Epithelial cell of prostate (primary cell): ENCODE measurements around the gene MED27.
A peak's percentile ranks its signal among the peaks of the same experiment; 100 is the strongest.

Experiments
- DNase-seq: peaks from one replicate; pipeline ENCODE4 v3.0.0-alpha.2; 2011; ENCODE audit warnings: low read depth, low spot score
- H3K27ac ChIP-seq: fragments of 450-650 bp; 2 replicates; pipeline ENCODE4 v1.5.1; 2017; ENCODE audit warnings: mild to moderate bottlenecking

The MED27 gene

GRCh38 chr9:132046456-132046855 is 33.2 kb downstream of the MED27 start:
- H3K27ac ChIP-seq: no peak overlapping the region
- DNase-seq: no peak

GRCh38 chr9:132044176-132044875 is 35.3 kb downstream of the MED27 start:
- DNase-seq: no peak
- H3K27ac ChIP-seq: no peak overlapping the region

GRCh38 chr9:132043708-132044107 is 36.0 kb downstream of the MED27 start:
- DNase-seq: no peak
- H3K27ac ChIP-seq: no peak overlapping the region

DNA sequence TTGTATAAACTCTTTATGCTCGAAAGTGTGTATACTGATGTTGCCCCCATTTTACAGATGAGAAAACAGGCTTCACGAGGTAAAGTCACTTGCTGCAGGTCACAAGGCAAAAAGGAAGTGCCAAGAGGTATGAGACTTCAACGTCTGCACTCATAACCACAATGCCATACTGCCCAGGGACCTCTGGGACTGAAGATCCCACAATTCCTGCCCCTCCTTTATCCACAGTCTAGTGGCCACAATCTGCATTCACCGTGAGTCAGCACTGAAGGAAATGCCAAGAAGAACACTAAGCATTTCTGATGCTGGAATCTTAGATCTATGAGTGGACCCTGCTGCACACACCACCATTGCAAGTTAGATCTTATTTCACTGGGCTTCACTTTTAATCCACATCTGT is 37.3 kb downstream of the MED27 start:
- peak overlapping the region; percentile 52 for H3K27ac ChIP-seq
- DNase-seq: no peak

DNA sequence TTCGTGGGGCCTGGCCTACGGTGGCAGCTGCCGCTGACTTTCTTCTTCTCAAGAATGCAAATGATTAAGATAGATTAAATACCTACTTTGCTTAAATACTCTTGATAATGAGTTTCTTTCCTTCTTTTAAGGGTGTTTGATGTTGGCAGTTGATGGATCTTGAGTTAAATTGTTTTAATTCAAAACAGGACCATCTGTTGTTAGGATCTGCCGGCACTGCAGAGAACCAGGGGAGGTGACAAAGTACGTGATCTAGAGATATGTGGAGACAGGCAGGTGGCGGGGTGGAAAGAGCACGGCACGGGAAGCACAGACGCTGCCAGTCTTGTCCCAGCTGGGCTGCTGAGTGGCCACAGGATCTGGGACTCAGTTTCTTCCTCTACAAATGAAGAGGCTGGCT is 37.9 kb downstream of the MED27 start:
- DNase-seq: no peak
- H3K27ac ChIP-seq: peak overlapping the region; percentile 52

GRCh38 chr9:132040808-132041207 is 38.9 kb downstream of the MED27 start:
- no peak for DNase-seq
- H3K27ac ChIP-seq: no peak overlapping the region

GRCh38 chr9:132040246-132040645 is 39.4 kb downstream of the MED27 start:
- DNase-seq: no peak
- H3K27ac ChIP-seq: no peak overlapping the region

- DNase-seq: no peak
- no peak overlapping the region for H3K27ac ChIP-seq
Measured at GRCh38 chr9:132039284-132039683, 40.4 kb downstream of the MED27 start.

DNA sequence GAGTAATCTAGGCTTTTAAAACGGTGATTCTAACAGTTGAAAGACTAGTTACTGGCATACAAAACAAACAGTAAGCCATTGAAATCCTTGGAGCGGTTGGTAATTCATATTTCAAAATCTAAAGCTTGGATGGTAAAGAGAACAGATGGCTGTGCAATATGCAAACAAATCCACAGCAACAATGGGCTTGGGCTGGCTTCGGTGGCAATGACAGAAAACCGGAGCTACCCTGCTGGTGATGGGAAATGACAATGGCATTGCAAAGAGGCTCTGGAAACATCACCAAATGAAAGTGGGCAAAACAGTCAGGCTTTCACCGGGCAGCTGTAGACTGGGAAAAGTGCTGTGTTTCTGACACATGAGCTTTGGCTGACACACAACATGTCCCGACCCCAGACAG is 42.2 kb downstream of the MED27 start:
- DNase-seq: no peak
- H3K27ac ChIP-seq: no peak overlapping the region

DNA sequence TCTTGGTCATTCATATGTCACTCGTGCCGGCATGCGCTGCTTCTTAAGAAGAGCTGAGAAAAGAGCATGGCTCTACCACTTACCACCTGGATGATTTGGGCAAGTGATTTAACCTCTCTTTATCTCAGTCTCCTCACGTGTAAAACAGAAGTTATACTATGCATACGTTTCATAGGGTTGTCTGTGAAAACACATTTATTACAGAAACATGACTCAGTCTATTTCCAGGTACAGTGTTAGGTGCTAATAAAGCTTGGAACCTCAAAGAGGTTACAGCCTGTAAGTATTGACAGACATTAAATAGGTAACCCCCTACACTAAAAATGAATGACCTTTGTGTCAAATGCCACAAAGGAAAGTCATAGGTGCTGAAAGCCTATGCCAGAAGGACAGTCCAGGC is 43.1 kb downstream of the MED27 start:
- no peak overlapping the region for H3K27ac ChIP-seq
- DNase-seq: no peak

DNA sequence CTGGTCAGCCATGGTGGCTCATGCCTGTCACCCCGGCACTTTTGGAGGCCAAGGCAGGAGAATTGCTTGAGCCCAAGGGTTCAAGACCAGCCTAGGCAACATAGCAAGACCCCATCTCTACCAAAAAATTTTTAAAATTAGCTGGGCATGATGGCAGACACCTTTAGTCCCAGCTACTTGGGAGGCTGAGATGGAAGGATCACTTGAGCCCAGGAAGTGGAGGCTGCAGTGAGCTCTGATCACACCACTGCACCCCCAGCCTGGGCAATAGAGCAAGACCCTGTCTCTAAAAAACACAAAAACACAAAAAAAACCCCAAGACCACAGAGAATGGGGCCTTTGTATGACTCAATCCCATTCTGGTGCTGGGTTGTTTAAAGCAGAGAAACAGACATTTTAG is 44.0 kb downstream of the MED27 start:
- no peak overlapping the region for H3K27ac ChIP-seq
- no peak for DNase-seq

DNA sequence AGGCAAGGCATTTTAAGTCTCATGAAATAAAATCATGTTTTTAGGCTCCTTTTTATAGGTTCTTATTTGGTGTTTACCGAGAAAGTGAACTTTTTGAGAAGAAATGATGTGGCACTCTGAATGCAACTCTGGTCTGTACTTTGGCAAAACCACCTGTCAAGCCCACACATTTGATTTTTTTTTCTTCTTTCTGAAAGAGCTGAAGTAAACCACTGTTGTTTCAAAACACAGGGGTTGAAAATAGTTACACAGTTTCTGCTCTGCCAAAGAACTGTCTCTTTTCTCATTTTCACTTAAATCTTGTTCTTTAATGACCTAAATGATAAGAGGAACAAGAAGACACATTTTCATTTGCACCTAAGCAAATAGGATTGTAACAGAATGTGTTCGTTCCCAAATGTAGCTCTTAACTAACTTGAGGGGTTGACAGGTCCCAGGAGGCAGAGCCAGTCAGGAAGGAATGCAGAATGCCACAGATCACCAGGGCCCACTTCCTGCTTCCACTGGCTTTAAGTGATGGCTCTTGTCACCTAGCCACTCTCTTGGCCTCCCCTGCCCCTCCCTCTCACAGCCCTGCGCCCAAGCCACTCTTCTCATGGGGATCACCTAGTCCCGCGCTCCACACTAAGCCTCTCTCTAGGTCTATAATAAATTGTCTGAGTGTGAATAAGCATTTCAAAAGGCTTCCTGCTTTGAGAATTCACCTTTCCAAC is 47.3 kb downstream of the MED27 start:
- H3K27ac ChIP-seq: no peak overlapping the region

DNA sequence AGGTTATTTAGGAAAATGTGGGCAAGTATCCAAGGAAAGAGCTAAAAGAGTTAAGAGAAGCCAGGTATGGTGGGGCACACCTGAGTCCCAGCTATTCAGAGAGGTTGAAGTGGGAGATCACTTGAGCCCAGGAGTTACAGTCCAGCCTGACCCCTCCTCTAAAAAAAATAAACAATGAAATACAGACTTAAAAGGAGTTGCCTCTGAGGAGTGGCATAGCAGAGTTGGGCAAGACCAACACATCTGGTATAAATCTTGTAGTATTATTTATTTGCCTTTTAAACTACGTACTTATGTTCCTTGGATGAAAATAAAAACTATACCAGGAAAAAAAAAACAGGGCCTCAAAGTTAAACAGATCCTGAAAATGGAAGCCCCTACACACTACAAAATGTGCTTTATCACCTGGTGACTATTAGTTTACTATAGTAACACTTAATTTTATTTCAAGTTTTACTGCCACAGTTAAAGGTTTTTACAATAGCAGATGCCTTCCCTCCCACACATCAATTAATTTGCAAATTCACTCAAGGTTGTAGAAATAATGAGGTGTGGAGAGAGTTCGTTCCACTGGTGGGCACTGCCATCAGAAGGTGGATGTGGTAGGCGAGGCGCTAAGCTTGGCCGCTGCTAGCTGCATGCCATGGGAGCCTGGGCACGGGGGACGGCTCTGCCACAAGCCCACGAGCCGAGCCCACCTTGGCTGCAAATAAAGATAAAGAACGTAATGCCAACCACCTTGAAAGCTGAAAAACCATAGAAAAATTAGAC is 48.0 kb downstream of the MED27 start:
- no peak overlapping the region for H3K27ac ChIP-seq
- no peak for DNase-seq

More for the DNA sequence above, 47.3 kb downstream of the MED27 start:
- DNase-seq: no peak

DNA sequence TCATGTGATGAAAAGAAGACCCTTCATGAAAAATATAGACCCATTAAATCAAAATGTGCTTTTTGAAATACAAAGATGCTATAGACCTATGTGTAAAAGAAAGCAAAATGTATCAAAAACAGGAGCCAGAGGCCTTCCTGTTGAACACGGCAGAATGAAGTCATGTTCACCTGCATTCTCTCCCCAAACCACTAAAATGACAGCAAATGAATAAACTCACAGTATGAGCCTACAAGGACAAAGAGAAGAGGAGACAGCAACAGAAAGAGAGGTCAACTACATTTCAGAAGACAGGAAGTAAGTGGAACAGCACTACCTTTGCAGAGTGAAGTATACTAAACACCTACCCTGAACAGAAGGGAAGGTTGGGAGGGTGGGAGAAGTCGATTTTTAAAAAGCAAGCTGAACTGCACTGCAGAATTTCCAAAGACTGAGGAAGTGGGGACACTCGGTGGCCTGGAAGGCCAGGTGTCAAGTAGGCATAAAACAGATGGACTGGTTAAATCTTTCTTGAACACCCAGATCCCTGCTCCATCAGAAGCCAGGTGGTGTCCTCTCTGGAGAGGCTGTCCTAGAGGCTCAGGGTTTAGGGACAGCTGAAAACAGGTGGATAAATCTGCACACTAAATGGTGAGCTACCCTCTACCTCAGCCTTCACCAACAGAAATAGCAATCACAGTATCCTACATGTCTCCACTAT is 48.9 kb downstream of the MED27 start:
- no peak overlapping the region for H3K27ac ChIP-seq
- no peak for DNase-seq

DNA sequence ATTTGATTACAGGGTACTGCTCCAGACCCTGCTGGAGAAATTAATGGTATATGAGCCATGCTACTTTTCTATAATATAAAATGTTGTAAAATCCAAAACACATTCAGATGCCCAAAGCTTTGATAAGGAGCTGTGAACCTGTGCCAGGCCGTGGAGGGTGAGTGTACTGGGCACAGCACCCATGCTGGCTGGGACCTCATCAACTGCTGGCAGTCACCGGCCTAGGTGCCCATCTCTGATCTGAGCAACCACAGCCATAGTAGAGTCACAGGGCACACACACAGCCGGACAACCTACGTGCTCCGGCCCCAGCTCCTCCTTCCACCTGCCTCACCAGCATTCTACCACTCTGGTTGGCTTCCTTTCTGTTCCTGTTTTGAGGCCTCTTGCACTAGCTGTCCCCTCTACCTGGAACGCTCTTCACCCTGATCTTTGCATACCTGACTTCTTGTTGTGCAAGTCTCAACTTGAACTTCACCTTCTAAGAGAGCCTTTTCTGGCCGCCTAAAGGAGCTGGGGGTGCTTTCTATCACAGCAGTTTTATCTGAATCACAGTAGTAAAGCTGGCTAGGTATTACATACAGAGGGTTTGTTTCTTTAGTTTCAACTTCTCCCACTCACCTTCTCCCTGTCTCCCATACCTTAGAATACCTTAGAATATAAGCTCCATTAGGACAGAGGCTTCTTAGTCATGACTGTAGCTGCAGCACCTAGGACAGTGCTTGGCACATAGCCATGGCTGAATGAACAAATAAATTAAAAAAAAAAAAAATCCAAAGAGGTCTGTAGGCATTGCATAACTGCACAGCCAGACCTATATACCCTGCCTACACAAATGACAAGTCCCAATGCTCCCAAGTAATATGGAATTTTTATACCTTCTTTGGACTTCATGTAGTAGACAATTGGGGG is 51.7 kb downstream of the MED27 start:
- DNase-seq: no peak
- H3K27ac ChIP-seq: peak overlapping the region; percentile 71

DNA sequence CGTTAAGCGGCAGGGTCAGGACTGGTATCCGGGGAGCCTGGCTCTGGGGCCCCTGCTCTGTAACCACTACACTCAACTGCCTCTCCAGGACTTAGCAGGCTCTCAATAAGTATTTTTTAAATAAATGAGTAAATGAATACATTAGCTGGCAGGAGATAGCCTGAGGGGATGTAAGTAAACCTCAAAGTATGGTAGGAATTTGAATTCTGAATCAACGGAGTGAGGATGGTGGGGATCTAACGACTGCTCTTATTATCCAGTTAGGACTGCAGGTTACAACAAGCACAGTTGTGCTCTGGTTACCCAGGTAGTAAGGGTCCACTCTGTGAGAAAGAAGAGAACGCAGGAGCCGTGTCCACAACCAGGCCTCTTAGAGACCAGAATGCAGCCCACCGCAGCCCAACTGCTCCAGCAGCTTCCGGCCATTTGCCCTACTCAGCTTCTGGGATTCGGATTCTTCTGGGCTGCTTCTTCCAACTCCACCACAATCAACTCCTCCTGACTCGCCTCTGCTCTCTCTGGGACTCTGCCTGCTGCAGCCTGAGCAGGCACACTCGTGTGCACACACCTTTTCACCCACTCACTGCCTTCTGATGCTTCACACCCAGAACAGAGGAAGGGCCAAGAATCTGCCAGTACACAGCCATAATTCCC is 52.6 kb downstream of the MED27 start:
- DNase-seq: peak; percentile 76
- peak overlapping the region; percentile 71 for H3K27ac ChIP-seq

DNA sequence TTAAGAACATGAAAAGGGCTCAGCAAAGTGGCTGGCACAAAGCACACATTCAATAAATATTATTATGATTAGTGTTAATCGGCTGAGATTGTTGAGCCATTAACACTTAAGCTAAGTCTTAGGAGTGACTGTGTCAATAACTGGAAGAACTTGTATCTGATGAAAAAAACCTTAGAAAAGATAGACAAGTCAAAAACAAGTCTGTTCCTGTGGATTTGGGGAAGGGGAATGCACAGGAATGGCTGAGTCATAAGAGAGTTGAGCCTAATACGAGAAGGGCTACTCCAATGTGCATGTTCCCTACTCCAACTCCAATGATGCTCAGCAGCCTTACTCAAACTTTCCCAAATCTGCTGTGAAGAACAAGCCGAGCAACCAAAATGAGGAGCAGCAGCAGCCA is 53.9 kb downstream of the MED27 start:
- peak overlapping the region; percentile 71 for H3K27ac ChIP-seq
- DNase-seq: no peak

DNA sequence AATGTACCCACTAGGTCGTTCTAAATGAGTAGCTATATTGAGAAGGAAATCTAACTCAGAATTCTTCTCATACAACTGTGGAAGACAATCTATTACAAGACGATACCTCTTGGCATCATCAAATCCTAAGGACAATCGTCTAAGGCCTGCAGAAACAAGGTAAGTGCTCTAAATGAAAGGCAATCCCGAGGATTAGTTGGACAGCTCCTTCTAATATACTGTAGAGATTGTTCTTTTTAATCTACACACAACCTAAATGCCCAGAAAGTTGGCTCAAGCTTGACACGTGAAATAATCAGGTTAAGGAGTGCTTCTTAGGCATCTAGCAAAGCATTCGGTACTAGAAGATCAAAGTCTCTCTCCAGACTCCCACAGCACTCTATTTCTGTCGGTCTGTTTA is 55.1 kb downstream of the MED27 start:
- no peak overlapping the region for H3K27ac ChIP-seq
- no peak for DNase-seq
